ENCODE data around the gene KCNA3. TPM values are rescaled to one million over a fixed set of nuclear protein-coding genes. Genes with fewer than 3 reads are reported as not detected.

The KCNA3 gene
- polyA plus RNA-seq (ENCODE audit: insufficient read length in 3 of 3) = under 1 TPM; 0.09 to 0.17 (median 0.13) TPM
- long read RNA-seq, donor 1, partial matches to known transcripts = 0 of 1 reads
- long read RNA-seq, donor 1, other reads (novel, unspliced or antisense) = 0 of 1 reads
- long read RNA-seq, donor 2 = 0 reads
- long read RNA-seq, donor 3 = 0 reads
- long read RNA-seq, donor 4 = 0 reads
- long read RNA-seq, donor 5 = 0 reads
- long read RNA-seq, donor 6 = 0 reads
- long read RNA-seq, donor 7 = 0 reads
- long read RNA-seq, donor 8 = 0 reads
- long read RNA-seq, donor 9 = 0 reads
- long read RNA-seq, donor 10 = 0 reads
- long read RNA-seq, donor 11 = 0 reads
- long read RNA-seq, donor 12 = 0 reads
- long read RNA-seq, donor 13 = 0 reads
- long read RNA-seq, donor 14 = 0 reads
- long read RNA-seq, donor 15 = 0 reads
- long read RNA-seq, donor 16, partial matches to known transcripts = 0 of 1 reads
- long read RNA-seq, donor 16, other reads (novel, unspliced or antisense) = 0 of 1 reads

GRCh38 chr1:110674337-110675059, at the start of gene KCNA3:
TSS of gene KCNA3 (minus strand) at chr1:110674940. CDS start at chr1:110674809, 131 bp downstream.
- peak in 7 of 11 donors; percentile 9 to 47 (median 38) for DNase-seq (ENCODE audit: extremely low read depth in 1 of 11, low read depth in 9 of 11, low spot score in 4 of 11)

GRCh38 chr1:110722807-110723206, 48.1 kb upstream of the KCNA3 start:
- DNase-seq (ENCODE audit: extremely low read depth in 1 of 11, low read depth in 9 of 11, low spot score in 4 of 11) = no peak

DNA sequence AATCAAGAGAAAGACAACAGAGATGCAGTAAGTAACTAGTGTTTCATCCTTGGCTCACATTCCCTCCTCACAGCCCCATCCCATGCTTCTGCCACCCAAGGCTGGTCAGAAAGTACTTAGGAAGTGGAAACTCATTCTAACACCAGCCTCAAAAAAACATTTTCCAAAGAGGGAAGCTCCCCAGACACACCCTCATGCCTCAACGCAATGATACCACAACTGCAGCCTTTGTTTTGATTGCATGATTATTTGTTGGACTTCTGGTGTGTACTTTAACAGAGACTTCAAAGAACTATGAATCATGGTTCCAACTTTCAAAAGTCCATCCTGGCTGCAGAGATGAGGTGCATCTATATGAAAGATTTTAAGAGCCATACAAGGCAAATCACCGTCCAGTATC, 45.2 kb upstream of the KCNA3 start:
- DNase-seq (ENCODE audit: extremely low read depth in 1 of 11, low read depth in 9 of 11, low spot score in 4 of 11) = no peak

DNA sequence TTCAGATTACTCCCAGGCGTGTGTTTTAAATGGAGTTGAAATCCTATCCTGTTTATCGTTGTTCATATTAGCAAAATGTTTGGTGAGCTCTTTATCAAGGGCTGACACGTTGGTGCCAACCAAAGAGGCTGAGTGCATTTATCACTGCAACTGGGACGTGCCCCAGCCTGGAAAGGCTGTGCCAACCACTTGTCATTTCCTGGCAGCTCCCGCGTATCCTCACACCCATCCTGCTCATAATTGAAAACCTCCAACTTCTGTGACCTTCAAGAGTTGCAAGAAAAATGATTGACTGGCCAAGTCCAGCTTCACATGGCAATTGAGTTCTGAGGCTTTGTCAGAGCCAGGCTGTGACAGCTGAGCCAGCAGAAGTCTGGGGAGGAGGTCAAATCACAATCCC, 43.7 kb upstream of the KCNA3 start:
- DNase-seq (ENCODE audit: extremely low read depth in 1 of 11, low read depth in 9 of 11, low spot score in 4 of 11) = no peak

DNA sequence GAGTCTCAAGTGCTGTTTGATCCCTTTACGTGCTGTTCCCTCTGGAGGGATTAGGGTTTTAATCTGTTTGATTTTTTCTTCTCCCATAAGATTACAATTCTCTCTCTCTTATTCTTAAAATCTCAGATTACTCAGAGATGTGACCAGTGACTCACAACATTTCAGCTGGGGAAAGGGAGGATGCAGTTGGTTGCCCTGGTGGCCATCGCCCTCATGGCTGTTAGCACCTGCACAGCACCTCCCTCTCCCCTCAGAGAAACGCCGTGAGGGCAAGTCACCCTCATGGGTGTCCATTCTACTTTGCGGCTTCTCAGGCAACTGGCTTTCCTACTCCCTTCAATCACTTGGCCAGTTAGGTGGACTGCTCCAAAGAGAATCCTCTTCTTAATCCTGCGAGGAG, 42.4 kb upstream of the KCNA3 start:
- DNase-seq (ENCODE audit: extremely low read depth in 1 of 11, low read depth in 9 of 11, low spot score in 4 of 11) = no peak

DNA sequence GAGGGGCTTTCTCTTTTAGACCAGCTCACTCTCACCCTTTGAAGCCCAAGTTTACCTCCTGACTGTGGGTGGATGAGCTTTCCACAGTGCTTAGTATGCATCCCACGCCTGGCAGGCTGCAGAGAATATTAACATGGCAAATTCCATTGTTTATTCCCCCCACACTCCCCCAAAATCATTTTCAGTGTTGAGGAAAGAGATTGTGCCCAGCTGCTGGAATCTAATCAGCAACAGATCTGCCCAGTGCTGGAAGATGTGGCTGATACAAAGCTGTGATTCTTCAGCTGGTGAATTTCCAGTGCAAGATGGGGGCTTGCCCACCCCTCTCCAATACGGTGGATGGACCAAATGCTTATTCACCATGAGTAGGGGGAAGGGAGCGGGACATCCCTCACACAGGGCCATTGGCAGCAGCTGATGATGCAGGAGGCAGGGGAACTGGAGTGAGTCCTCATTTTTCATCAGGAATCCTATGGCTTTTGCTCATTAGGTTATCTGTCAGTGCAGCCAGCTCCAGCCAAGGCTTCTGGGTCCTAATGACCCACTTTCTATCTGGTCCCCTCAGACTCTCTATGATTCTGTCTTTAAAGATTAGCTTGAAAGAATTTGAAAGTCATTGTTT, 39.7 kb upstream of the KCNA3 start:
- no peak for DNase-seq (ENCODE audit: extremely low read depth in 1 of 11, low read depth in 9 of 11, low spot score in 4 of 11)

DNA sequence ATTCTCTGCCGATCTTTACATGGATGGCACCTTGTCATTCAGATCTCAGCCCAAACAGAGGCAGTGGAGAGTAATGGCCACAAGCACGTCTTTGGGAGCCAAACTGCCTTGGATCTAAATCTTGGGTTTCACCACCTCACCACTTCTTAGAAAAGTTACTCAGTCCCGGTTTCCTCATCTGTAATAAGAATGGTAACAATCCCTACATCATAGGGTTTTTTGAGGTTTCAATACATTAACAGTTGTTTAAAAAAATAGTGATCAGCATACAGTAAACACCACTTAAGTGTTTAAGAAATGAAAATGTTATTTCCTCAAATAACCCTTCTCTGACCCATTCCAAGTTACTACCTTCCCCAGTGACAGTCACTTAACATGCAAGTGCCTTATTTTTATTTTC, 38.5 kb upstream of the KCNA3 start:
- DNase-seq (ENCODE audit: extremely low read depth in 1 of 11, low read depth in 9 of 11, low spot score in 4 of 11) = no peak

DNA sequence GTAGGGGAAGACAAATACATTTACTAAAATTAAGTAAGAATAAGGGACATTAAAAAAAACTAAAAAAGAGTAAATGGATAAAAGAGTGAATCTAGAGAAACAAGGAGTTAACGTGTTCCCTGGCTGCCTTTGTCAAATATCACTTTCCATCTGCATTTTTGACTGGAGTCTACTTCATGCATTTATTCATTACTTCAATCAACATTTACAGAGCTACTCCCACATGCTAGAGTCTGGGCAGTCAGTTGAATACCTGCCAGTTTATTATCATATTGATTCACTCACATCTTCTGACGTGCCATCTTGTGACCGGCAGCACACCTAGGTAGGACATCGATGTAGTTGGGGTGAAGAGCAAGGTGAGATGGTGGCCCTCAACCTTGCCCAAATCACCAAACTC, 35.6 kb upstream of the KCNA3 start:
- no peak for DNase-seq (ENCODE audit: extremely low read depth in 1 of 11, low read depth in 9 of 11, low spot score in 4 of 11)

- DNase-seq (ENCODE audit: extremely low read depth in 1 of 11, low read depth in 9 of 11, low spot score in 4 of 11) = no peak
Measured at GRCh38 chr1:110708974-110709440, 34.3 kb upstream of the KCNA3 start.

GRCh38 chr1:110707232-110707631, 32.5 kb upstream of the KCNA3 start:
- DNase-seq (ENCODE audit: extremely low read depth in 1 of 11, low read depth in 9 of 11, low spot score in 4 of 11) = no peak

- DNase-seq (ENCODE audit: extremely low read depth in 1 of 11, low read depth in 9 of 11, low spot score in 4 of 11) = peak in 1 of 11 donors; percentile 3
Measured at GRCh38 chr1:110706621-110707020, 31.9 kb upstream of the KCNA3 start.

- DNase-seq (ENCODE audit: extremely low read depth in 1 of 11, low read depth in 9 of 11, low spot score in 4 of 11) = no peak
Measured at GRCh38 chr1:110702260-110702659, 27.5 kb upstream of the KCNA3 start.

DNA sequence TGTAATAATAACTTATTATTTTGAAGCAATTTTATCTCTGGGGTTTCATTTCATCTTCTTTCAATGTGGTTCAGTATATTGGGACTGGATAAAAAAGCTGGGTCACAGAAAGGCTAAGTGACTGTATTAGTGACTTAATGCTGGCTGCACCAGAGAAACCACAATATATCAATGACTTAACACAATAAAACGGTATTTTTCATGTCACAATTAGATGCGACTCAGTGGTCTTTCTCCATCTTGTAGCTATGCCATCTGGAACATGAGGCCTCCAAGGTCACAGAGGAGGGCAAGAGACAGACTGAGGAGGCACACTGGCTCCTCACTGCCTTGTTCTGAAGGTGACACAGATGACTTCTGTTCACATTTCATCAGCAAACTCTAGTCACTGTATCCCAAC, 26.0 kb upstream of the KCNA3 start:
- DNase-seq (ENCODE audit: extremely low read depth in 1 of 11, low read depth in 9 of 11, low spot score in 4 of 11) = no peak

GRCh38 chr1:110697606-110698005, 22.9 kb upstream of the KCNA3 start:
- DNase-seq (ENCODE audit: extremely low read depth in 1 of 11, low read depth in 9 of 11, low spot score in 4 of 11) = no peak

GRCh38 chr1:110696818-110697217, 22.1 kb upstream of the KCNA3 start:
- no peak for DNase-seq (ENCODE audit: extremely low read depth in 1 of 11, low read depth in 9 of 11, low spot score in 4 of 11)

- no peak for DNase-seq (ENCODE audit: extremely low read depth in 1 of 11, low read depth in 9 of 11, low spot score in 4 of 11)
Measured at GRCh38 chr1:110690709-110691365, 16.1 kb upstream of the KCNA3 start.

- no peak for DNase-seq (ENCODE audit: extremely low read depth in 1 of 11, low read depth in 9 of 11, low spot score in 4 of 11)
Measured at GRCh38 chr1:110689868-110690267, 15.1 kb upstream of the KCNA3 start.

- no peak for DNase-seq (ENCODE audit: extremely low read depth in 1 of 11, low read depth in 9 of 11, low spot score in 4 of 11)
Measured at GRCh38 chr1:110688514-110688913, 13.8 kb upstream of the KCNA3 start.

DNA sequence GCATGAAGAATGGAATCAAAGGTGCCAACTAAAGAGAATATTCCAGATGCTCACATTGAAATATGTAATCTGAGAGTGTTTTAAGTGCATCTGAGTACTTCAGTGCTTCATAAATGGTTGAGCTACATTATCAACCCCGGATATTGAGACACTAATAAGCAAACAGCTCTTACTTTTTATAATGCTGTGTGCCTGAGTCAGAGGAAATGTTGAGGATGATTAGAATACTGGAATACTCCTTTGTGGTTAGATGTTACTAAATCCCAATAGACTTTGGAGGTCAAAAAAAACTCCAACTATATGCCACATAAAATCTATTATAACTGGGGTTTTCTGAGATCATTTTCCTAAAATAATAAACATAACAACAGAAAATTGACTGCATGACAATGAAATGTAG, 12.5 kb upstream of the KCNA3 start:
- no peak for DNase-seq (ENCODE audit: extremely low read depth in 1 of 11, low read depth in 9 of 11, low spot score in 4 of 11)
